GM13976 (cell line): ENCODE results near the gene DHX9.

Source experiments
- DNase-seq: peaks from one replicate; pipeline ENCODE4 v3.0.0; 2012; ENCODE audit warnings: low spot score
- in situ Hi-C: fragments of 300-500 bp; cut with MboI; formaldehyde crosslinking; loops from one replicate; pipeline ENCODE4 v1.12.0; 2022; ENCODE audit warnings: low sequenced_read_pairs, mixed read lengths, inconsistent platforms; ENCODE audit not compliant: unreplicated experiment
- TF ChIP-seq, protein P1 (sequence below): IDR thresholded peaks from 2 replicates; pipeline ENCODE4 v1.5.1; 2012; ENCODE audit warnings: borderline replicate concordance, mild to moderate bottlenecking; ENCODE audit not compliant: insufficient read depth; ENCODE audit errors: extremely low read depth, missing control alignments, control extremely low read depth

The DHX9 gene

DNA sequence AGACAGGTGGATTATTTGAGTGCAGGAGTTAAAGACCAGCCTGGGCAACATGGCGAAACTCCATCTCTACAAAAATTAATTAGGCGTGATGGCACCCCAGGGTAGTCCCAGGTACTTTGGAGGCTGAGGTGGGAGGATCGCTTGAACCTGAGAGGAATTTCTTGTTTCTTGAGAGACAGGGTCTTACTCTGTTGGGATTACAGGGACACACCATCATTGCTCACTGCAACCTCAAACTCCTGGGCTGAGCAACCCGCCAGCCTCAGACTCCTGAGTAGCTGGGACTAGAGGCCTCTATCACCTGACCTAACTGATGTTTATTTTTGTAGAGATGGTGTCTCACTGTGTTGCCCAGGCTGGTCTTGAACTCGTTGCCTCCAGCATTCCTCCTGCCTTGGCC is 24.8 kb downstream of the DHX9 start:
- no peak for DNase-seq
- in situ Hi-C loops: no loop called here
- TF ChIP-seq, protein P1, sequence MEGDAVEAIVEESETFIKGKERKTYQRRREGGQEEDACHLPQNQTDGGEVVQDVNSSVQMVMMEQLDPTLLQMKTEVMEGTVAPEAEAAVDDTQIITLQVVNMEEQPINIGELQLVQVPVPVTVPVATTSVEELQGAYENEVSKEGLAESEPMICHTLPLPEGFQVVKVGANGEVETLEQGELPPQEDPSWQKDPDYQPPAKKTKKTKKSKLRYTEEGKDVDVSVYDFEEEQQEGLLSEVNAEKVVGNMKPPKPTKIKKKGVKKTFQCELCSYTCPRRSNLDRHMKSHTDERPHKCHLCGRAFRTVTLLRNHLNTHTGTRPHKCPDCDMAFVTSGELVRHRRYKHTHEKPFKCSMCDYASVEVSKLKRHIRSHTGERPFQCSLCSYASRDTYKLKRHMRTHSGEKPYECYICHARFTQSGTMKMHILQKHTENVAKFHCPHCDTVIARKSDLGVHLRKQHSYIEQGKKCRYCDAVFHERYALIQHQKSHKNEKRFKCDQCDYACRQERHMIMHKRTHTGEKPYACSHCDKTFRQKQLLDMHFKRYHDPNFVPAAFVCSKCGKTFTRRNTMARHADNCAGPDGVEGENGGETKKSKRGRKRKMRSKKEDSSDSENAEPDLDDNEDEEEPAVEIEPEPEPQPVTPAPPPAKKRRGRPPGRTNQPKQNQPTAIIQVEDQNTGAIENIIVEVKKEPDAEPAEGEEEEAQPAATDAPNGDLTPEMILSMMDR: no peak

DNA sequence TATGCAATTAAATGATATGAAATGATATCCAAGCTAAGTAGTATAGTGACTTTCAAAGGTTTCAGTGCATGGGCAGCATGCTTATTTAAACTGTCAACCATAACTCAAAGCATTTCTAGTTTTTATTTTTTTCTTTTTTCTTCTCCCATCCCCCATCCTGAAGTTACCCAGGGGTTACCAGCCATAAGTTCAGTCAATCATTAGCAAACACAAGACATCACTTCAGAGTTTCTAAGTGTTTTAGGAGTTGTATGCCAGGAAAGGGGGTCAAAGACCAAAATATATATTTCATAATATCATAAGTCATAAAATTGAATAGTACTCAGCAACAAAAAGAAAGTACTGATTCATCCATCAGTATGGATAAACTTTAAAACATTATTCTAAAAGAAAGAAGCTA is 28.7 kb downstream of the DHX9 start:
- in situ Hi-C loops: no loop called here
- DNase-seq: no peak
- TF ChIP-seq, protein P1: no peak

DNA sequence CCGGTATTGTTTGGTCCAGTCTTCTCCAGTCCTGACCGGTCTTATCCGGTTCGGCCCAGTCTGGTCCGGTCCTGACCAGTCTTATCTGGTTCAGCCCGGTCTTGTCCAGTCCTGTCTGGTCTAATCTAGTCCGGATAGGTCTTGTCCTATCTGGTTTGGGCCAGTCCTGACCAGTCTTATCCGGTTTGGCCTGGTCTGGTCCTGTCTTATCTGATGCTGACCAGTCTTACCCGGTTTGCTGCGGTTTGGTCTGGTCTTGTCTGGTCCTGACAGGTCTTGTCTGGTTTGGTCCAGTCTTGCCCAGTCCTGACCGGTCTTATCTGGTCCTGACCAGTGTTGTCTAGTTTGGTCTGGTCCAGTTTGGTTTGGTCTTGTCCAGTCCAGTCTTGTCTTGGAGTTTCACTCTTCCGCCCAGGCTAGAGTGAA is 30.1 kb downstream of the DHX9 start:
- in situ Hi-C loops: no loop called here
- no peak for DNase-seq
- TF ChIP-seq, protein P1: no peak

DNA sequence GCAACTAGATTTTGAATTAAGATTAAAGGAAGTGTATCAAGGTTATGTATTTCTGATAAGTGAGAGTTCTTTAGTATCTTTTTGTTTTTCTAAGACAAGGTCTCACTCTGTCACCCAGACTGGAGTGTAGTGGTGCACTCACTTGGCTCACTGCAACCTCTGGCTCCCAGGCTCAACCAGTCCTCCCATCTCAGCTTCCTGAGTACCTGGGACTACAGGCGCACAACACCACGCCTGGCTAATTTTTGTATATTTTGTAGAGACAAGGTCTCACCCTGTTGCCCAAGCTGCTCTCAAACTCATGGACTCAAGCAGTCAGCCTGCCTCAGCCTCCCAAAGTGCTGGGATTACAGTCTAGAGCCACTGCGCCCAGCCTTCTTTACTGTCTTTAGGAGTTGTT is 33.7 kb downstream of the DHX9 start:
- in situ Hi-C loops: no loop called here
- TF ChIP-seq, protein P1: no peak
- DNase-seq: no peak

DNA sequence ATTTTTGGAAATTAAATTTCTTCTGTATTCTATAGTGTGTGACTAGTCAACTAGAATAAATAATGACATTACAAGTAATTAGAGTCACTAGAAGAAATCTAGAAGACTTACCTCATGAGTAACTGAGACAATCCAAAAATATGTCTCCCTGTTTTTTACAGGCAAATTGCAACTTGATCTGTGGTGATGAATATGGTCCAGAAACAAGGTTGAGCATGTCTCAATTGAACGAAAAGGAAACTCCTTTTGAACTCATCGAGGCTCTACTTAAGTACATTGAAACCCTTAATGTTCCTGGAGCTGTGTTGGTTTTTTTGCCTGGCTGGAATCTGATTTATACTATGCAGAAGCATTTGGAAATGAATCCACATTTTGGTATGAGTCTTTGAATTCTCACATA is 36.7 kb downstream of the DHX9 start:
- in situ Hi-C loops: no loop called here
- DNase-seq: no peak
- TF ChIP-seq, protein P1: no peak

DNA sequence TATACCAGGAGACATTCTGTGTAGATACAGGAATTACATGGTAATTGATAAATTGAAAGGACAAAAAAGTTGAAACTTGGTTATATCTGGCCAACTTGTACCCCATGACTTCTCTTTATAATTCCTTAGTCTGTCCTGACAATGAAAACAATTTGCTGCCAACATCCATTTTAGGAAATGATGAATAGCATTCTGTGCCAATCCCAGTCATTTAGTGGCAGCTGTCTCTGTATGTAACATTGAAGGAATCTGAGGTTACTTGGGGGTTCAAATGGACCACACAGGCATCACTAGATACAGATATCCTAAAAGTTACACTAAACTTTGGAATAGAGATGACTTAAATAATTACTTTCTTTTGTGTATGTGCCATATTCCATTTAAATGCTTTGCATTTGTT is 38.2 kb downstream of the DHX9 start:
- no peak for DNase-seq
- in situ Hi-C loops: no loop called here
- TF ChIP-seq, protein P1: no peak

DNA sequence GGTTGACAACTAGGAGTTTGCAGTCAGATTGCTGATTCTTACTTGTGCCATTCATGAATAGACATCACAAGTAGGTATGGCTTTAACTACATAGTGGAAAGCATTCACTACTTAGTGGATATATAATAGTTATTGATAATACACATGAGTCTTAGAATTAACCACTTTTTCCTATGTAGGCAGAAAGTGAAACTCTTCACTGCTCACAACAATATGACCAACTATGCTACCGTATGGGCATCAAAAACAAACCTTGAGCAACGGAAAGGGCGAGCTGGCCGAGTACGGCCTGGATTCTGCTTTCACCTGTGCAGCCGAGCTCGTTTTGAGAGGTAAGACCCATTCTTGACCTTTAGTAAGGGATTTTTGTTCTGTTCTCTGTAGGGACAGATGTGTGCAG is 38.7 kb downstream of the DHX9 start:
- in situ Hi-C loops: no loop called here
- DNase-seq: no peak
- TF ChIP-seq, protein P1: no peak
